H9 (cell line): ENCODE results near the gene AGTPBP1. TPM values are rescaled to one million over a fixed set of nuclear protein-coding genes. Genes with fewer than 3 reads are reported as not detected.

ENCODE experiments used
- DNase-seq: peaks from one replicate; pipeline ENCODE4 v3.0.0-alpha.2; 2017
- H2AFZ ChIP-seq: one replicate; pipeline ENCODE4 v1.6.1; 2013; ENCODE audit warnings: mild to moderate bottlenecking, low read length, control low read depth, moderate library complexity
- H2AK5ac ChIP-seq: 2 replicates; pipeline ENCODE4 v1.6.1; 2013; ENCODE audit warnings: low read length, control low read depth, mixed read lengths; ENCODE audit not compliant: insufficient read length
- H2BK120ac ChIP-seq: one replicate; pipeline ENCODE4 v1.6.1; 2013; ENCODE audit warnings: low read depth, mild to moderate bottlenecking, low read length, control low read depth, inconsistent platforms; ENCODE audit not compliant: poor library complexity, severe bottlenecking
- H2BK12ac ChIP-seq: 2 replicates; pipeline ENCODE4 v1.6.1; 2013; ENCODE audit warnings: low read length, control low read depth, mixed read lengths, low read depth; ENCODE audit not compliant: insufficient read length
- H2BK15ac ChIP-seq: 2 replicates; pipeline ENCODE4 v1.6.1; 2013; ENCODE audit warnings: low read depth, low read length, control low read depth
- H2BK20ac ChIP-seq: one replicate; pipeline ENCODE4 v1.6.1; 2013; ENCODE audit warnings: low read depth, mild to moderate bottlenecking, low read length, control low read depth, inconsistent platforms; ENCODE audit not compliant: poor library complexity, severe bottlenecking
- H2BK5ac ChIP-seq: 2 replicates; pipeline ENCODE4 v1.6.1; 2013; ENCODE audit warnings: low read length, control low read depth, mixed read lengths; ENCODE audit not compliant: insufficient read length
- H3K14ac ChIP-seq: 2 replicates; pipeline ENCODE4 v1.6.1; 2013; ENCODE audit warnings: low read length, control low read depth; ENCODE audit not compliant: insufficient read depth
- H3K18ac ChIP-seq: 2 replicates; pipeline ENCODE4 v1.6.1; 2013; ENCODE audit warnings: low read depth, mild to moderate bottlenecking, mixed read lengths, low read length, control low read depth; ENCODE audit not compliant: insufficient read length
- H3K23ac ChIP-seq: 2 replicates; pipeline ENCODE4 v1.6.1; 2013; ENCODE audit warnings: low read length, control low read depth, mixed read lengths, low read depth; ENCODE audit not compliant: insufficient read length
- H3K23me2 ChIP-seq: 2 replicates; pipeline ENCODE4 v1.6.1; 2013; ENCODE audit warnings: low read depth, mild to moderate bottlenecking, mixed read lengths, low read length, control low read depth; ENCODE audit not compliant: insufficient read length, poor library complexity, severe bottlenecking
- H3K27ac ChIP-seq: 2 replicates; pipeline ENCODE4 v1.5.1; 2013; ENCODE audit warnings: low read length, control low read depth, mixed read lengths, low read depth; ENCODE audit not compliant: insufficient read length
- H3K27me3 ChIP-seq: 2 replicates; pipeline ENCODE4 v1.6.1; 2013; ENCODE audit warnings: low read length, control low read depth, inconsistent platforms; ENCODE audit not compliant: insufficient read depth
- H3K4ac ChIP-seq: 2 replicates; pipeline ENCODE4 v1.6.1; 2013; ENCODE audit warnings: low read depth, mild to moderate bottlenecking, control low read depth, inconsistent platforms, low read length, moderate library complexity
- H3K4me1 ChIP-seq: 2 replicates; pipeline ENCODE4 v1.6.1; 2013; ENCODE audit warnings: low read length, control low read depth, inconsistent platforms; ENCODE audit not compliant: insufficient read depth
- H3K4me2 ChIP-seq: 2 replicates; pipeline ENCODE4 v1.6.1; 2013; ENCODE audit warnings: low read length, control low read depth, mixed read lengths; ENCODE audit not compliant: insufficient read length, insufficient read depth
- H3K56ac ChIP-seq: 2 replicates; pipeline ENCODE4 v1.6.1; 2013; ENCODE audit warnings: low read depth, mild to moderate bottlenecking, mixed read lengths, low read length, control low read depth; ENCODE audit not compliant: insufficient read length
- H3K79me1 ChIP-seq: 2 replicates; pipeline ENCODE4 v1.6.1; 2013; ENCODE audit warnings: low read depth, mild to moderate bottlenecking, moderate library complexity, low read length, control low read depth, inconsistent platforms; ENCODE audit not compliant: insufficient read depth, poor library complexity, severe bottlenecking
- H3K79me2 ChIP-seq: 2 replicates; pipeline ENCODE4 v1.6.1; 2013; ENCODE audit warnings: low read length, control low read depth, inconsistent platforms; ENCODE audit not compliant: insufficient read depth
- H3K9ac ChIP-seq: 2 replicates; pipeline ENCODE4 v1.6.1; 2013; ENCODE audit warnings: low read length, control low read depth, mixed read lengths; ENCODE audit not compliant: insufficient read length; ENCODE audit errors: extremely low read depth
- H3K9me3 ChIP-seq: one replicate; pipeline ENCODE4 v1.6.1; 2013; ENCODE audit warnings: low read depth, low read length, inconsistent platforms; ENCODE audit not compliant: control insufficient read depth
- H3T11ph ChIP-seq: one replicate; pipeline ENCODE4 v1.6.1; 2013; ENCODE audit warnings: mild to moderate bottlenecking, low read length, control low read depth, inconsistent platforms
- H4K20me1 ChIP-seq: one replicate; pipeline ENCODE4 v1.6.1; 2013; ENCODE audit not compliant: control insufficient read depth, insufficient read length, insufficient read depth
- H4K5ac ChIP-seq: 2 replicates; pipeline ENCODE4 v1.6.1; 2013; ENCODE audit warnings: low read depth, mild to moderate bottlenecking, mixed read lengths, low read length, control low read depth; ENCODE audit not compliant: insufficient read length
- H4K8ac ChIP-seq: replicated peaks from 2 replicates; pipeline ENCODE4 v1.6.1; 2013; ENCODE audit warnings: low read length, control low read depth, mixed read lengths, low read depth; ENCODE audit not compliant: insufficient read length
- H4K91ac ChIP-seq: 2 replicates; pipeline ENCODE4 v1.6.1; 2013; ENCODE audit warnings: low read depth, mild to moderate bottlenecking, moderate library complexity, mixed read lengths, low read length, control low read depth; ENCODE audit not compliant: insufficient read length
- H3K27ac Mint-ChIP-seq, 3 experiments: 2 replicates in 2 of 3; 3 replicates in 1 of 3; pipeline ENCODE4 v1.8.0; 2020 to 2021; ENCODE audit warnings: mixed read lengths in 3 of 3, mild to moderate bottlenecking in 1 of 3, moderate library complexity in 1 of 3
- H3K27me3 Mint-ChIP-seq: 2 replicates; pipeline ENCODE4 v1.8.0; 2021; ENCODE audit warnings: low read depth, mild to moderate bottlenecking, moderate library complexity, mixed read lengths
- H3K36me3 Mint-ChIP-seq, 3 experiments: 2 replicates in 2 of 3; 3 replicates in 1 of 3; pipeline ENCODE4 v1.8.0; 2020 to 2021; ENCODE audit warnings: low read depth in 3 of 3, mixed read lengths in 3 of 3; ENCODE audit not compliant: insufficient read depth in 1 of 3
- H3K4me1 Mint-ChIP-seq, 2 experiments: 2 replicates each; pipeline ENCODE4 v1.8.0; 2020; ENCODE audit warnings: mixed read lengths in 2 of 2
- H3K4me3 Mint-ChIP-seq, 2 experiments: 2 replicates in 1 of 2; 3 replicates in 1 of 2; pipeline ENCODE4 v1.8.0; 2020 to 2021; ENCODE audit warnings: mild to moderate bottlenecking in 2 of 2, mixed read lengths in 2 of 2, moderate library complexity in 1 of 2
- H3K9me3 Mint-ChIP-seq, 2 experiments: 2 replicates in 1 of 2; 3 replicates in 1 of 2; pipeline ENCODE4 v1.8.0; 2020; ENCODE audit warnings: mild to moderate bottlenecking in 2 of 2, mixed read lengths in 2 of 2, moderate library complexity in 1 of 2
- WGBS: extraction: QIAGEN DNeasy Blood & Tissue Kit; methylation state at CpG from one replicate; pipeline ENCODE4 v1.1.7; 2013; ENCODE audit warnings: missing lambda C conversion rate, low lambda C conversion rate, mixed read lengths; ENCODE audit not compliant: insufficient read length; ENCODE audit errors: extremely low coverage; 5-methylcytosine and 5-hydroxymethylcytosine counted together
- long read RNA-seq: library from polyadenylated mRNA; unstranded; transcript quantifications from one replicate; pipeline ENCODE4 v2.0.0, GENCODE V29; 2020
- total RNA-seq: library from RNA; stranded (reverse); gene quantifications from 2 replicates; pipeline ENCODE4 v1.2.1, GENCODE V29; 2021
- TF ChIP-seq, protein P1 (sequence below): fragments of 200-600 bp; sonication (generic); conservative IDR thresholded peaks from 3 replicates; pipeline ENCODE4 v1.8.0; 2021; ENCODE audit warnings: antibody characterized with exemption, mild to moderate bottlenecking

Gene AGTPBP1
- total RNA-seq, result 53.1 and 53.3 TPM in 2 replicates
- long read RNA-seq, full-length matches to known transcripts, result 99 of 171 reads
- long read RNA-seq, partial matches to known transcripts, result 47 of 171 reads
- long read RNA-seq, other reads (novel, unspliced or antisense), result 25 of 171 reads

DNA sequence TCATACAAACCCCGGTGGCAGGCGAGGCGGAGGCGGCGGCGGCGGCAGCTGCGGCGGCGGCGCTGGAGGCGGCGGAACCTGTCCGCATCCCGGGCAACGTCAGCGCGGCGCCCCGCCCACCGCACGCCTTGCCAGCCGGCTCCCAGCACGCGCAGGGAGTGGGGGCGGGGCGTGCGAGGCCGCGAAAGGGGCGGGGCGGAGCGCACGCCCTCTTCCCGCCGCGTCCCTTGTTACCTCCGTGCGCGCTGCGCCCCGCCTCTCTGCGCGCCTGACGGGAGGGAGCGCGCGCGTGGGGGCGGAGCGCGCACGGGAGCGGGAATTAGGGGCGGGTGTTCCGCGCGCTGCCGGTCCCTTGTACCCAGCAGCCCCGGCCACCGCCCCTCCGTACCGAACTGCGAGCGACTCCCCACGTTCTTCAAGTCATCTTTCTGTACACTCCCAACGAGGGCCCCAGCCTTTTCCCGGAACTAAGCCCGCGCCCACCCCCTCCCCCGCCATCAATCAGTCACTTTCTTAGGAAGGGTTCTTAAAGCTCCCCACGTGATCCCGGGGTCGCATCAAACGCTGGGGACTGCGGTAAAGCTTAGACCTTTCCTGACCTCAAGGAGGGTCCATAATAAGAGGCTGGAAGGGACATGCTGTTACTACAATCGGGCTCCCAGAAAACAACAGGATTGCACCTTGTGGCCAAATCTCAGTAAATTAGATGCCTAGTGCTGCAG, at the start of gene AGTPBP1:
AGTPBP1 (minus strand) TSS at position 80 of the 722 bp plus-strand sequence. CDS start 29,421 bp downstream, outside the sequence.
- H3K9ac ChIP-seq, result peak within 1 kb of the TSS; percentile 88
- H4K91ac ChIP-seq, result no peak within 1 kb of the TSS
- peak within 1 kb of the TSS; percentile 12 for H3K27ac ChIP-seq
- no peak within 1 kb of the TSS for H2BK12ac ChIP-seq
- H2BK15ac ChIP-seq, result no peak within 1 kb of the TSS
- no peaks in the 10 kb centered on the region for H3K79me1 ChIP-seq
- no peaks in the 10 kb centered on the region; a peak in 1 of 7 replicates for H3K36me3 Mint-ChIP-seq
- no peaks in the 10 kb centered on the region for H3K27me3 ChIP-seq
- DNase-seq, result peak; percentile 96
- H3K4ac ChIP-seq, result no peak within 1 kb of the TSS
- no CpG with 5 or more reads among the region's 77 CpGs for WGBS
- no peaks in the 10 kb centered on the region for H3K9me3 Mint-ChIP-seq
- peaks cover 12% of the 10 kb centered on the region; the same call in 1 of the 2 replicates for H3K79me2 ChIP-seq
- no peak within 1 kb of the TSS for H4K8ac ChIP-seq
- H3K27ac Mint-ChIP-seq, result peak within 1 kb of the TSS; percentile 93 to 97 (median 96)
- H3K27me3 Mint-ChIP-seq, result no peaks in the 10 kb centered on the region
- H3K23me2 ChIP-seq, result peaks cover 4% of the 10 kb centered on the region
- H3K56ac ChIP-seq, result no peak within 1 kb of the TSS
- H3K14ac ChIP-seq, result peak within 1 kb of the TSS; percentile 90
- H3K18ac ChIP-seq, result peak within 1 kb of the TSS; percentile 92
- TF ChIP-seq, protein P1, sequence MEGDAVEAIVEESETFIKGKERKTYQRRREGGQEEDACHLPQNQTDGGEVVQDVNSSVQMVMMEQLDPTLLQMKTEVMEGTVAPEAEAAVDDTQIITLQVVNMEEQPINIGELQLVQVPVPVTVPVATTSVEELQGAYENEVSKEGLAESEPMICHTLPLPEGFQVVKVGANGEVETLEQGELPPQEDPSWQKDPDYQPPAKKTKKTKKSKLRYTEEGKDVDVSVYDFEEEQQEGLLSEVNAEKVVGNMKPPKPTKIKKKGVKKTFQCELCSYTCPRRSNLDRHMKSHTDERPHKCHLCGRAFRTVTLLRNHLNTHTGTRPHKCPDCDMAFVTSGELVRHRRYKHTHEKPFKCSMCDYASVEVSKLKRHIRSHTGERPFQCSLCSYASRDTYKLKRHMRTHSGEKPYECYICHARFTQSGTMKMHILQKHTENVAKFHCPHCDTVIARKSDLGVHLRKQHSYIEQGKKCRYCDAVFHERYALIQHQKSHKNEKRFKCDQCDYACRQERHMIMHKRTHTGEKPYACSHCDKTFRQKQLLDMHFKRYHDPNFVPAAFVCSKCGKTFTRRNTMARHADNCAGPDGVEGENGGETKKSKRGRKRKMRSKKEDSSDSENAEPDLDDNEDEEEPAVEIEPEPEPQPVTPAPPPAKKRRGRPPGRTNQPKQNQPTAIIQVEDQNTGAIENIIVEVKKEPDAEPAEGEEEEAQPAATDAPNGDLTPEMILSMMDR, result no peak
- H2AFZ ChIP-seq, result no peak within 1 kb of the TSS
- H4K20me1 ChIP-seq, result no peaks in the 10 kb centered on the region
- H2BK20ac ChIP-seq, result no peak within 1 kb of the TSS
- H3K9me3 ChIP-seq, result no peaks in the 10 kb centered on the region
- peak within 1 kb of the TSS; percentile 95 for H3K4me2 ChIP-seq
- H2BK120ac ChIP-seq, result no peak within 1 kb of the TSS
- H2AK5ac ChIP-seq, result no peak within 1 kb of the TSS
- no peaks in the 10 kb centered on the region for H3K4me1 ChIP-seq
- no peak within 1 kb of the TSS for H3K23ac ChIP-seq
- peaks cover 40 to 43% of the 10 kb centered on the region in 2 experiments for H3K4me1 Mint-ChIP-seq
- H3T11ph ChIP-seq, result no peak within 1 kb of the TSS
- H3K4me3 Mint-ChIP-seq, result peak within 1 kb of the TSS; percentile 83 to 93
- no peak within 1 kb of the TSS for H4K5ac ChIP-seq
- no peak within 1 kb of the TSS for H2BK5ac ChIP-seq
